ENCODE data around the gene MALRD1.
A peak's percentile ranks its signal among the peaks of the same experiment; 100 is the strongest.

The MALRD1 gene

DNA sequence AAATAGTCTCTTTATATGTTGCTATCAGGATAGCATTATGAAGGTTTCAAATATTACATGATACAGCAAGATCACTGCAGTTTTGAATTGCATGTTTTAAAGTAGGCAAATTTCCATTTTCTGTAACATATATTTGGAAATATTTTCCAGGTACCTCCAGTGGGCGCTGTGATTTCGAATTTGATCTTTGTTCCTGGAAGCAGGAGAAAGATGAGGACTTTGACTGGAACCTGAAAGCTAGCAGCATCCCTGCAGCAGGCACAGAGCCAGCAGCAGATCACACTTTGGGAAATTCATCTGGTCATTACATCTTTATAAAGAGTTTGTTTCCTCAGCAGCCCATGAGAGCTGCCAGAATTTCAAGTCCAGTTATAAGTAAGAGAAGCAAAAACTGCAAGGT lies 299.0 kb downstream of the MALRD1 start:
- DNase-seq = no peak

- no peak for DNase-seq
Measured at GRCh38 chr10:19367176-19367575, 318.6 kb downstream of the MALRD1 start.

DNA sequence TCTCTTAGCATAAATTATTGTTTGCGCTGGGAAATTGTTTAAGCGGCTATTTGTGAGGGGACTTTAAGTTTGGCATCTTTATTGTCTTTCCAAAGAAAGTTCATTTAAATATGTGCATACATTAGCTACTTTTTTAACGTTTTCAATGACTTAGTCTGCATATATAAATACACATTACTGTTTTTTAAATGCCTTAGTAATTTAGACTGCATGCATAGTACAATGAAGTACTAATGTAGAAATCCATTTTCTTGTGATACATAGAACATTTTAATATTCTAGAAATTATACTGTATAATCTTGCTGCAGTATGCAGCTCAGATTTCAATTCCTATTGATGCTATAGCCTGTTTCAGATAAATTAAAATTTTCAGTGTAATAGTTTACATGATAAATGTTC lies 325.4 kb downstream of the MALRD1 start:
- DNase-seq = no peak

DNA sequence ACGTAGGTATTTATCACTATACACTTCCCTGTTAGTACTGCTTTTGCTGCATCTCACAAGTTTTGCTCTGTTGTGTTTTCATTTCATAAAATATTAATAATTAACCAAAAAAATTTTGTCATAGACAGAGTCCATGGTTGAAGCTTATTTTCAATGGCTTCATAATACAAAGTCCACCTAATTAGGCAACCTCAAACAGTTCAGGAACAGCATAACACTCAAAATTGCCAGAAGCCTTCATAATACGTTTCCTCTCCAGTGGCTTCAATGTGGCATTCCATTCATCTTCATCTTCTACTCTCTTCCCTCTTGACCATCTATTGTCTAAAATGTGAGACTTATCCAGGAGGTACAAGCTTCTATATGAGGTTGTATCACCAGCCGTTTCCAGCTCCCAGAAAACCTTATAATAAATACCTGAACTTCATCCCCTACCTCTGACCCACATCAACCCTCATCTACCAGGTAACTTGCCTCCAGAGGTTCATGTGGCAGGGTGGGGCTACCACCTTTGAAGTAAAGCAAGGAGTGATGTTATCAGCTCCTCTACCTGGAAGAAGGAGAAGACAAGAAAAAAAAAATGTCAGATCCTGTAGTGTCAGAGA lies 337.3 kb downstream of the MALRD1 start:
- no peak for DNase-seq

- DNase-seq = no peak
Measured at GRCh38 chr10:19408924-19409323, 360.3 kb downstream of the MALRD1 start.

DNA sequence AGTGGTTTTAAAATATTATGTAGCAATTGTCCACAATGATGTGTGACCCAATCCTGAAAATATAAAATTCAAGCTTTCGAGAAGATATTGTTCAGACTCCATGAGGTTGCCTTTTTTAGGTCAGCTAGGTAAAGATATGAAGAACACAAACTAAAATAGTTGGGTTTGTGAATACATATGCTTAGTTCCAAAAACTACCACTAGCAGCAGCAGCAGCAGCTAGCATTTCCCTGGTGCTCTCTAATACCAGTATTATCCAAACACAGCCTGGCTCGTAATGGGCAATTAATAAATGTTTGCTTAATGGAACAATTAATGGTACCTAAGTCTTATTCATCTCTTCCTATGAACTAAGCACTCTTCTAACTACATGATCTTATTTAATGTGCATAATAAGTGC lies 362.5 kb downstream of the MALRD1 start:
- DNase-seq = no peak

GRCh38 chr10:19412531-19412930 lies 363.9 kb downstream of the MALRD1 start:
- DNase-seq = peak in 4 of 58 donors; percentile 0 to 2 (median 0)

DNA sequence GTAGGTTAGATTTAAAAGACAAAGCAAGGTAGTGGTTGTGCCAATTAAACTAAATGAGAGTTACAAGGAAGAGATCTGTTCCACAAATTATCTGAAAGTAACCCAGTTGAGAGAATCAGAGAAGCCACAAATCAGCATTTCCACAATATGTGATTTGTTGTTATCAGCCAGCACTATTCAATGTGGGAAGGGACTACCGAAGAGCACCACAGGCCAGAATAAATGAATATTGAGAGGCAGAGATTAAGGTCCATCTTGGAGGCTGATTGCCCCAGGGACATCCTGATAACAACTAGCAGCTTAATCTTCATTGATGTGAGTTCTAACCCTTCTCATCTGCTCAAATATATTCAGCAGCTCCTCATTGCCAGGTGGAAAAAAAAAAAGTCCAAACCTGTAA lies 367.6 kb downstream of the MALRD1 start:
- no peak for DNase-seq

DNA sequence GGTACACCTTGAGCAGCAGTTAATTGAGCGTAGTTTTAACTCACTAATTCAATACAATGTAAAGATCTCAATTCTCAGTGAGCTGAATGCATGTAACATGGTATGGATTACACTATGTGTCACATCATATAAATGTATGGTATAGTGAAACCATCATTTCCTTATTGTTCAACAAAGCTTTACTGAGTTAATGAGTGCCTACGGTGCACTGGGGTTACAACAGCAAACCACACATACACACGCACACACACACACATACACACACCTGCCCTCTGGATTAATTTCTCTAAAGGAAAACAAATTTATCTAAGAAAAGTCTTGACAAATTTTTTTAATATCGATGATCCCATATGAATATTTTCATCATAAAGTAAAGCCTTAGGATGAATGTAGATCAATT lies 369.1 kb downstream of the MALRD1 start:
- no peak for DNase-seq

- no peak for DNase-seq
Measured at GRCh38 chr10:19421674-19422073, 373.1 kb downstream of the MALRD1 start.

DNA sequence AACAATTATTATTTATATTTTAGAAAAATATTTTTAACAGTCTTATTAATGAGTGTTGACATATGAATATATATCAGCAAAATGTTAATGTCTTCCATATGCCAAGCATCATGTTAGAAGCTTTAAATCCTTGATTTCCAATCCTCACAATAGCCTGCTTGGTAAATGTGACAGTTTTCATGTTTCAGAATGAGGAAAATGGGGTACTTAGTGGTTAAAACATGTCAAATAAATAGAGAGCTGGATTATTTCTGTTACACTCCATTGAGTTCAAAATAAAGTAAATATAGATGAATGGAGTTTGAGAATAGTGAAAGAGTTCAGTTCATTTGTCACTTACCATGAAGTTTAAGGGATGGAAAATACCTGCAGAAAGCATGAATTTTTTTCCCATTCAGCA lies 377.4 kb downstream of the MALRD1 start:
- no peak for DNase-seq

DNA sequence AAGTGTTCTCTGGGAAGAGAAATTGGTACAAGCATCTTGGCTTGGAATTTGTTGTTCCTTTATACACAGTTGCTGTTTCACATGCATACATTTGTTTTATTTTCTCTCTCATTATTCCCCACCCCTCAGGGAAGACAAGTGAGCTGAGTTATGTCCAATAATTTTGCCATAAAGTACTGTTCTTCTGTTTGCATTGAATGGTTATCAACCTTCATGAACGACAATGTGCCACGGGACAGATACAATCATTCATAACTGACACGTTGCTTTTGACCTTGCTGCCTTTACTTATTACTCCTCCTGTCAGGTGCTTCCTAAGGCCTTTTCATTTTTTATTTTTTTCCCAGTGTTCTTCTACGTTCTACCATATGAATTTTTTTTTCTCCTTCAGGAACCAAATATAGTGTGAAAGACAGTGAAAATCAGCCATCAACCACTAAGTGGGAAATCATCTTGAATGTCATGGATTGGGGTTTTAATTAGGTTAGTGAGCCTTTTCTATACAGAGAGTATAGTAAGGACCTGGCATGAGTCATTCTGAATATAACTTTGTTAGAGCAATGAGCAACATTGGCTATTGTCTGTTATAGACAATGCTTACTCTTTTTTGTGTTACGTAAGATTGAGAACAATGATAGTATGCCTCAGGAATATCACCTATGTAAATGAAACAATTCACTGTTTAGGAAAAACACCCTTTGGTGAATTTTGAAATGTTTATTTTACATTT lies 383.2 kb downstream of the MALRD1 start:
- no peak for DNase-seq

- DNase-seq = no peak
Measured at GRCh38 chr10:19449860-19450259, 401.3 kb downstream of the MALRD1 start.

GRCh38 chr10:19451356-19451755 lies 402.8 kb downstream of the MALRD1 start:
- DNase-seq = peak in 1 of 58 donors; percentile 4

- no peak for DNase-seq
Measured at GRCh38 chr10:19451937-19452336, 403.3 kb downstream of the MALRD1 start.

DNA sequence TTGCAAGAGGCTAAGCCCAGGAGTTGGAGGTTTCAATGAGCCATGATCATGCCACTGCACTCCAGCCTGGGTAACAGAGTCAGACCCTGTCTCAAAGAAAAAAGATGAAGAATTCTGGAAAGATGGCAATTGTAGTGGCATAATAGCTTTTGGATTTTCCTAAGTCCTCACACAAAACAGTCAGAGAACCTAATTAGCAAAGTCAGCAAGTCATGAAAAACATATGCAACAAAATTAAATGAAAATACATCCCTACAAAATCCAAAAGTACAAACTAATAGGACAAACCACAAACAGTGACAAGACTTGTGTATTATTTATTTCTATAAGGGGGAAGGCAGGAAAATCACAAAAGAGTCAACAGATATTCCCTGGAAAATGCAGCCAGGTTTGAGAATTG lies 405.4 kb downstream of the MALRD1 start:
- no peak for DNase-seq

GRCh38 chr10:19461588-19461987 lies 413.0 kb downstream of the MALRD1 start:
- no peak for DNase-seq

DNA sequence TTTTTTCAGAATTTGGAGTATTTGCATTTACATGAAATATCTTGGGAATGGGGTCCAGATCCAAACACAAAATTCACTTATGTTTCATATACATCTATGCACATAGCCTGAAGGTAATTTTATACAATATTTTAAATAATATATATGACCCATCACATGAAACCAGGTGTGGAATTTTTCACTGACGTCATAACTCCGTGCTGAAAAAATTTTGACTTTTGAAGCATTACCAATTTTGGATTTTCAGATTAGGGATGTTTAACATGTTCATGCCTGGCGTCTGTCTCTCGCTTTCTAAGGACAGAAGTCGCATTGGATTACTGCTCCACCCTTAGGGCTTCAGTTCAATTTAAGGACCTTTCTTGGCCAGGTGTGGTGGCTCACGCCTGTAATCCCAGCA lies 418.1 kb downstream of the MALRD1 start:
- no peak for DNase-seq

- DNase-seq = no peak
Measured at GRCh38 chr10:19468413-19468812, 419.8 kb downstream of the MALRD1 start.

DNA sequence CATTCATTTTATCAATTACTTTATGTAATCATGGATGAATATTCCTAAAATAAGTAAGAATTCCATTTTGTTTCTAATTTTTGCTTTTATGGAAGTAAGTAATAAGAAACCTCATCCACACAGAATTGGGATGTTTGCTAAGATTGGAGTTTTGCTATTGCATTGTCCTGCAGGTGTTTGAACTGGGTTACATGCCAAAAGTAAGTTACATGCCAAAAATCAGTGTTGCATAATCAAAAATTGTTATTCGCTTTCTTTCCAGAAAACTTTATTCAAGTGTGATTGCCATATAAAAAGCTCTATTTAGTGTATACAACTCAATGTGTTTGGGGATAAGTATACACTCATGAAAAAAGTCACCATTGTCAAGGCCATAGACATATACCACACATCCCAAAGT lies 420.9 kb downstream of the MALRD1 start:
- DNase-seq = no peak

DNA sequence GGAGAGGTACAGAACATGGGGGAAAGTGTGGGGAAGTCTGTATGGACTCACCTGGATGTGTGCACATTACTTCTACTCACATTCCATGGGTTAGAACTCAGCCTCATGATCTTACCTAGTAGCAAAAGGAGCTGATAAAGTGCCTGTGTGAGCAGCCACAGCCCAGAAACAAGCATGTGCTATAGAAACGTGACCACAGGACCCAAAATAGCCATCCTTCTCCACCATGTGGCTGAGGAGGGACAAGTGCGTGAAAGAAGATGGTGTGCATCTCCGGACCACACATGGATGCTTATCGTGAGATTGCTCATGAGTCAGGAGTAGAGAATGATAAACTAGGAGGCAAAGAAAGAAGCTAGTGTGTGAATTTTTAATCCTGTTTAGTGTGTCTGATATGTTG lies 431.3 kb downstream of the MALRD1 start:
- DNase-seq = no peak

GRCh38 chr10:19480353-19480752 lies 431.8 kb downstream of the MALRD1 start:
- DNase-seq = no peak

GRCh38 chr10:19483421-19483820 lies 434.8 kb downstream of the MALRD1 start:
- no peak for DNase-seq

Data from anterior cingulate cortex (tissue), 58 donors.